Upper lobe of left lung (tissue), 4 donors: Measurements from ENCODE around the gene TMEM258.

ENCODE experiments used
- CTCF ChIP-seq, 6 experiments: fragments of 450-650 bp in 4 of 6; fragments of 200-600 bp in 2 of 6; sonication (generic) in 2 of 6; IDR thresholded peaks; one replicate each; pipeline ENCODE4 v1.5.1; 2016 to 2019; ENCODE audit warnings: antibody characterized with exemption in 6 of 6
- EP300 ChIP-seq, 4 donors: sonication (generic); formaldehyde crosslinking; IDR thresholded peaks; one replicate each; pipeline ENCODE4 v1.5.1; 2017; ENCODE audit warnings: antibody characterized with exemption in 4 of 4, control low read depth in 2 of 4
- POLR2A ChIP-seq, 4 donors: fragments of 450-650 bp; IDR thresholded peaks; one replicate each; pipeline ENCODE4 v1.5.1; 2016 to 2017; ENCODE audit warnings: antibody characterized with exemption in 4 of 4, mild to moderate bottlenecking in 2 of 4

GRCh38 chr11:61745781-61746441 is 46.5 kb downstream of the TMEM258 start:
- no peak for TF ChIP-seq CTCF (IDR thresholded peaks at IDR 0.05)
- TF ChIP-seq EP300 (IDR thresholded peaks at IDR 0.05) = no peak
- no peak for TF ChIP-seq POLR2A (IDR thresholded peaks at IDR 0.05)
